T1000 (cell line): ENCODE data around the gene KIF26B.

Source experiments
- DNase-seq: peaks from one replicate; lab custom pipeline; 2025; ENCODE audit warnings: mixed read lengths; lab: John Stamatoyannopoulos, UW

The KIF26B gene

DNA sequence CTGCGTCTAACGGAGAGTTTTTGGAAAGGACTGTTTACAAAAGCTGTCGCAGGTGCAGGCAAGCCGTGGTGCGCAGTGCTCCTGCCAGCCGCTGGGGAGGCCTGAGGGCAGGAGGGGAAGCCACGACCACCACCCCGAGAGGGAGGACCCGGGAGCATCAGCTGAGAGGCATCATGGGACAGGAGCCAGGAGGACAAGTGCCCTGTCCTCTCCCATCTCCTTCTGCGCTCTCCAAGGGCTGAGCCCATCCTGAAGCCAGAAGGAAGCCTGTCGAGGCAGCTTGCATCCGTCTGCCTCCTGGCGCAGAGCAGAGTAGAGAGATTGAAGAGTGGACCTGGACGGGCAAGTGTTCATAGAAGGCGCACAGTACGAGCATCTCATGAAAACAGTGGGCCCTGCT lies 310.9 kb downstream of the KIF26B start:
- DNase-seq = no peak

DNA sequence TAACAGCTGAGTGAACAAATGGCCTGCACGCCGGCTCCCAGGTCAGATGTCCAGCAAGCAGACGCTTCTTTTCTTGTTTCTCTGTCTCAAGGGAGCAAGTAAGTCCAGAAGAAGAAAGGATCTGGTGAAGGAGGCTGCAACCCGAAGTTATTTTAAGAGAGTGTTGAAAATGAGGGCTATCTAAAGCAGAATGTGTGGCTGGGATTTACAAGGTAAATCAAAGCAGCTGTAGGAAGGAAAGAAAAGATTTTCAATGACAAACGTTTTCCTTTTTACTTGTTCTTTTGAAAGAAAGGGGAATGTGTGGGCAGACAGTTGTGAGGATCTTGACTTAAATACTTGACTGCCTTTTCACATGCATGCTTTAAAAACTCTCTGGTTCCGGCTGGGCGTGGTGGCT lies 311.5 kb downstream of the KIF26B start:
- DNase-seq = no peak

DNA sequence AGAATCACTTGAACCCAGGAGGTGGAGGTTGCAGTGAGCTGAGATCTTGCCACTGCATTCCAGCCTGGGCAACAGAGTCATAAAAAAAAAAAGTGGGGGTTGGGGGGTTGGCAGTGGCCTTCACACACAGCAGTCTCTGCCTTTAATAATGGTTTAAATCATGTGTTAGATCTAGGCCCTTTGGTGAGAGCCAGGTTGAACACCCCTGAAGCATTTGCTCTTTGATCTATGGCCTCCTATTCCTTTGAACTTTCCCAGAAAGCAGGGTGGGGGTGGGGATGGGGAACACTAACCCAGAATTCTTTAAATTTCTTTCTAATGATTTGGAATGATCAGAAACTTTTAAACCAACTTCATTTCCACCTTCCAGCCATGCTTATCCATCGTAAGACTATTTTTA lies 313.0 kb downstream of the KIF26B start:
- DNase-seq = no peak

DNA sequence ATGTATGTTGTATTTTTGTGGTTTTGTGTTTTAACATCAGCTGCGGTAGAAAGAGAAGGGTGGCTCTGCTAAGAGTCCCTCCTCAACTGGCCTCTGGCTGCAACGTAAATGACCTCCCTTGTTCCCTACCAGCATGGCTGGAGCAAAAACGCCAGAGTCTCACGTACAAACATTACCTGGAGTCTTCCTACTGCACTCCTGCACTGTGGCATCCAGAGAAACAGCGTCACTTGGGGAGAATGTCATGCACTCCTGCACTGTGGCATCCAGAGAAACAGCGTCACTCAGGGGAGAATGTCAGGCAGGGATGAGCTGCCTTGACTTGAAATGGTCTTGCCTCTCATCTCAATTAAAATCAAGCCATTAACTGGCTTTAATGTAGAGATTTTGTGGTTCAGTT lies 314.2 kb downstream of the KIF26B start:
- DNase-seq = no peak

DNA sequence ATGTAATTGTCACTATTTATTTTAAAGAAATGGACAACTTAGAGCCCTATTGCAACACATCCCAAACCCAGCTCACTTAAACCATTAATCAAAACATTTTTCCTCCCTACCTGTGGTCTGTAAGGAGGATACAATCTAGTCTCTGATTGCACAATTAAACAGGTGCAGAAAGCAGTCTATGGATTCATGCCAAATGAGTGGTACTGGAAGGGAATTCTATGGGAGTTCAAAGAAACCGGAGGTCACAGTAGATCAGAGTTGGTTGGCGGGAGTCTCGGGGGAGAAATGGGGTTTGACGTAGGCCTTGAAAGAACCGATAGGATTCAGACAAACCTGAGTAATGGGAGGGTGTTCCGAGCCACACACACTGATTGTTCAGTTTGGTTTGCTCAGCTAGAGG lies 314.9 kb downstream of the KIF26B start:
- no peak for DNase-seq

DNA sequence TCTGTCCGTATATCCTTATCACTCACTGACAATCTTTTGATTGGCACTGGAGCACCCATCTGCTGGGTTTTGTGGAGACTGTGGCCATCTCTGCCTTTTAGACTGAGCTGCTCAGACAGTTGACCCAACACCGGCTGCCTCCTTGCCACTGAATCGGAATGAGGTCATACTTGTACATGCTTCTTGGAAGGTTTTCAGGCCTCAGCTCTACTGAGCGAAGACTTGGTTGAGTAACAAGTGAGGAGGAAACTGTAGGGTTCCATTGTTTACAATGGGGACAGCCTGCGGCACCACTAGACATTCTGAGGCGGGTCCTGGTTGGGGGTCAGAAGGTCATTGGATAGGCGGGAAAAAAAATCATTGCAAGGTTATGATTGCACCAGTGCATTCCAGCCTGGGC lies 320.3 kb downstream of the KIF26B start:
- peak; percentile 10 for DNase-seq

DNA sequence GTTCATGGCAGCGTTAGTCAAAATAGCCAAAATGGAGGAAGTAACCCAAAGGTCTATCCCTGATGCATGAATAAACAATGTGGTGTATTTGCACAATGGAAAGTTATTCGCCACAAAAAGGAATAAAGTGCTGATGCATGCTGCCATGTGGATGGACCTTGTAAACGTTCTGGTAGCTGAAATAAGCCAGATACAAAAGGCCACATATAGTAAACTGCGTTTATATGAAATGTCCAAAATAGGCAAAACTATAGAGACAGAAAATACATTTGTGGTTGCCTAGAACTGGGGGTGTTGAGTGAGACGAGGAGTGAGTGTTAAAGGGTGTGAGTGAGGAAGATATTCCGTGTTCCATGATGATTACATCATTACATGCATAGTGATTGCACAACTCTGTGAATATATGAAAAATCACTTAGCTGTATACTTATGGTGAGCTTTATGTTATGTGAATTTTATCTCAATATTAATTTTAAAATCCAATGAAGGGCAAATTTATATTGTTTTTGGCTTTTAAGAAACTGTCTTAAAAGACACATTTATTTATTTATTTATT lies 321.3 kb downstream of the KIF26B start:
- no peak for DNase-seq

DNA sequence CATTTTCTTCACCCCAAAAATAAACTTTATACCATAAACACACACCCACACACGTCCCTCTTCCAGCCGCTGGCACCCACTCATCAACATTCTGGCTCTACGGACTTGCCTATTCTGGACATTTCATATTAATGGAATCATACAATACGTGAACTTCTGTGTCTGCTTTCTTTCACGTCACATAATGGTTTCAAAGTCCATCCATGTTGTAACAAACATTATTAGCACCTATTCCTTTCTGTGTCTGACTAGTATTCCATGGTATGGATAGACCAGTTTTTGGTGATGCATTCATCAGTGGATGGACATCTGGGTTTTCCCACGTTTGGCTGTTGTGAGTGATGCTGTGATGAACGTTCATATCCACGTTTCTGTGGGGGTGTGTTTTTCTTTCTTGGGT lies 323.2 kb downstream of the KIF26B start:
- DNase-seq = no peak

DNA sequence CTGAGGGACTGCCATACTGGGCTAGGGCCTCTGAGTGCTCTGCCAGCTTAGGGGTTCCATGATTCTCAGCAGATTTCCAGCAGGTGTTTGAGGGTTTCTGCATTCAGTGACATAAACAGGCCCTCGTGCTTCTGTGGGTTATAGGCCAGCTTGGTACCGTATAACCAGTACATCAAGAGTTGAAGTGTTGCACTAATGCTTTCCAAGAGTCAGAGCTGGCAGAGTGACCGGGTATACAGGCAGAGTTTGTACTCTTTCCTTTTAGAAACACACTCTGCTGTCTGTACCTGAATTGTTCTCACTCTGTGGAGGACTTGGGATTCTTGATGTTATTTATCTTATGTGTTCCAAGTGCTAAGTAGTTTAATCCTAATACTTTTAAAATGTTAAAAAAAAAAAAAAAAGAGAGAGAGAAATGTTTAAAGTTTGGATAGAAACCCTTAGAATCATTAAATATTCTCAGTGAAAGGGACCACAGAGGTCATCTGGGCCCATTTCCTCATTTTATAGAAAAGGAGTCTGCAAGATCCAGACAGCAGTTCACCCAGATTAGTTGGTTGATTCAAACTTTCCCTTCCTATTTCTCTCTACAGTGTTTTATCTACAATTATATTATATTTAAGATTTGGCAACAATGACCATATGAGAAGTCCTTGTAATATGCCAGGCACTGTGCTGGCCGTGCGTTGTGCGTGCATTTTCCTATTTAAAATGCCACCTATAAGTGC lies 325.8 kb downstream of the KIF26B start:
- no peak for DNase-seq

DNA sequence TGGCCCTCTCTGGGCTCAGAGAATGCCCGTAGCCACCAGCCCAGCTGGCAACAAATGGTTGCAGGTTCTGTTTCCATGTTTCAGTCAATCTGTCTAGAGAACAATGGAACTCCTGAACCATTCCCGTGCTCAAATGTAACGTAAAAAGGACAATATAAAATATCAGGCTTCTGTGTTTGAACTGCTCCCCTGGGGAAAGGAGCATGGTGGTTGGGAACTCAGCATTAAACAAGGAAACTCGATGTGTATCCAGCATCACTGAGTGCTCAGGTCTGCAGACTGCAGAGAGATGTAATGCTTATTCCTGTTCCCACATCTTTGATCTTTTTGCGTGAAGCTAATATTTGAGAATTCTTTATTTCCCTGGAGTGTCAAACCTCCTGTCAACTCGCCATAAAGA lies 326.5 kb downstream of the KIF26B start:
- no peak for DNase-seq

DNA sequence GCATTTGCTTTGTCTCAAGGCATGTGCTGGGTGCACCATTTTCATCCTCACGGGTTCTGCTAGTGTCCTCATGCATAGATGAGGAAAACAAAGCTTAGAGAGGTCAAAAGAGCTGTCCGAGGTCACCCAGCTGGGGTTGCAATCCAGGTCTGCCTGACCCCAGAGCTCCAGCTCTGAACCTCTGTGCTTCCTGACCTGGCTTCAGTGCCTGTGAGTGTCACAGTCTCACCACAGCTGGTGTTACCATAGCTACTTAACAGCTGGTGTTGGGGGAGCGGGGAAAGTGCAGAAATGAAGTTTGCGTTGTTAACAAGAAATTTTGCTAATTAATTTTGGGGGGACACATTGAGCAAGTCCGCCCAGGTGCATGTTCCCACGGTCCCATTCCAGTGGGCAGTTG lies 328.5 kb downstream of the KIF26B start:
- no peak for DNase-seq

DNA sequence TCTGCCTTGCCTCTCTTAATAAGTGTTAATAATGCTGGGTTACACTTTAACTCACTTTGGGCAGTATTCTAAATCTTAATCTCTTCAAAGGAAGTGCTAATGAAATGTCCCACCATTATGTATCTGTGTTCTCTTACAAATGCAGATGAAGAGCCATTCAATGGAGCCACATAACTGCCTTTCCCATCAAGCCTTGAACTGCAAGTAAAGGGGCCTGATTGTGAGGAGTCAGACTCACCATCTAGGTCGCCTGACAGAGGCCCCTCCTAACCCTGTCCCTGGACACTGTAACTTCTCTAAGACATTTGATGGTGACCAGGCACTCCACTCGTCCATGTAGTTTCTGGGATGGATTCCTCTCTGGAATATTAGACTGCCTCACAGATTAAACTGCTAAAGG lies 329.4 kb downstream of the KIF26B start:
- DNase-seq = no peak

DNA sequence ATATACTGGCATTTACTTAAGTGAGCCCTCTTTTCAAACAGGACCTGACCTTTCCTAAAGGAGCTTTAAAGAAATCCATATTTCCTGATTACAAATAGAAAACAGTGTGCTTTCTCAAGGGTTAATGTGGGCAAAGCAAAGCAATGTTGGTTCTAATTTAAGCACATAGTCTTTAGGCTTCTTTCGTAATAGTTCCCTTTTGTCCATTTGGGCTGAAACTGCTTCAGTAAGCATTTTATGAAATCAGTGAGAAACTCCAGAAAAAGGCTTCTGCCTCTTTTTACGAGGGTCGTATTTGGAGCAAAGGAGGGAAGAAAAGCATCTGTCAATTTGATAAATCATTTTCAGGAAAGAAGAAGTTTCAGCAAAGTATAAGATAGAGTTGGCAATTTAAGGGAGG lies 331.2 kb downstream of the KIF26B start:
- DNase-seq = no peak

DNA sequence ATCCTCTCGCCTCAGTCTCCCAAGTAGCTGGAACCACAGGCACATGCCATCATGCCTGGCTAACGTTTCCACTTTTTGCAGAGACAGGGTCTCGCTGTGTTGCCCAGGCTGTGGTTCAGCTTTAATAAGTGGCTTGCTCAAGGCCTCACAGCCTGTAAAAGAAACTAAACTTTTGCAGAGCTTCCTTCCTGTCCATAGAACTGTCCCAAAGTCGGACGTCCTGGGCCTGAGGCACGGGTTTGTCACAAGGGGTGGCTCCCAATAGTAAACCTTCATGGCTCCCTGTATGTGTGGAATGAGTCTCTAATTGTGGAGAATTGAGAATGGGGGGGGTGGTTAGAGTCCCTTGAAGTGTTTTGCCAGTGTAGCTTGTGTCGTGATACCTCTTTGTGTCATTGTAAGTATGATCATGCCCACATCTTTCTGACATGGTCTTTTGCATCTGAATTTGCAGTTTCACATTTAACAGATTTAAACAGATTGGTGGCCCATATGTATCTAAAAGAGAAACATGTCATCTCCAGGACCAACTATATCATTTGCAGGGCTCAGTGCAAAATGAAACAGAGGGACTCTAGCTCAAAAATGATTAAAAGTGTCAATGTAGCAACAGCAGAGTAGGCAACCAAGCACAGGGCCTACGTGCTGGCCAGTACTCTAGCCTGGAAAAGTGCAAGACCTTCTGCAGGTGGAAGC lies 332.1 kb downstream of the KIF26B start:
- no peak for DNase-seq

DNA sequence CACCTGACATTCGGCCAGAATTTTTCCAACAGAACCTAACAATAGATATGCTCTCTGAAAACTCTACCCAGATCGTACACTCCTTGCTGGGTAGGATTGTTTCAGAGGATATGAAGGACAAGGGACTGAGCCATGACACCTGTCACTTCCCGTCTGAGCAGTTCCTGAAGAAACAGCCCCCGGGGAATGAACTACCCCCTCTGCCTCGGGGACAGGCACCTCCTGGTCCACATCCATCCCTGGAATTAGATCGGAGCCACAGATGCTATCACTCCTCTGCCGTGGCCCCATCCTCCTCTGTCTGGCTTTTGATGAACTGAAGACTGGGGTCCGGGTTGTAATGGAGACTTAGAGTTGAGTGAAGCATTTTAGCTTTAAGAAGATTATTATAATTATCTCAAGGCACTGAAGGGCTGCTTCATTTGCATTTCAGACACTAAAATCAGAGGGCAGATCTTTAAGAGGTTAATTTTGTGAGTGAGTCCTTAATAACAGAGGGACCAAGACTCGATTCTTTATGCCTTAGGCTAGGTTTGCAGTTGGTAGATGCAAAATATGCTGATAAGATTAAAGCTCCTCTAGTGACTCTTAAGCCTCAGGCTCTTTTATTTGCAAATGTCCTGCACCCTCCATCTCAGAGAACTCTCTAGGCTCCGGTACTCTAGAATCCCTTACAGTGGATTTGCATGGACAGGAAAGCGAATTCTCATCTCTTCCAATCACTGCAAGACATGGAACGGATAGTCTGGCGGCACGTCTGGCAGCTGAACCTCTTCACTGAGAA lies 333.8 kb downstream of the KIF26B start:
- no peak for DNase-seq

DNA sequence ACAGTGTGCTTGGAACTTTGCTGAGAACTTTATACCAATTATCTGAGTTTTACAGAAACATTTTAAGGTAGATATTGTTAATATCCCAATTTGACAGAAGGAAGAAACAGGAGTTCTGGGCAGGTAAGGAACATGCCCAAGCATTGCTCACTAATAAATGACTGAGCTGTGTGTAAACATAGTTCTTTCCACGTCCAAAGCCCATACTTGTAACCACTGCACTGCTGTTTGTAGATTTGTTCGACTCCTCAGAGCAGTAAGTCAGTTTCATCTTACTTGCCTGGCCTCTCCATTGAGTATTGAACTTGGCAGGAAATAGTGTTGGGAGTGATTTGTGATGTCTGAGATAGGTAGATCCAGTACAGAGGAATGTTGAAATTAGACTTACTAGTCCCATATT lies 335.1 kb downstream of the KIF26B start:
- no peak for DNase-seq

DNA sequence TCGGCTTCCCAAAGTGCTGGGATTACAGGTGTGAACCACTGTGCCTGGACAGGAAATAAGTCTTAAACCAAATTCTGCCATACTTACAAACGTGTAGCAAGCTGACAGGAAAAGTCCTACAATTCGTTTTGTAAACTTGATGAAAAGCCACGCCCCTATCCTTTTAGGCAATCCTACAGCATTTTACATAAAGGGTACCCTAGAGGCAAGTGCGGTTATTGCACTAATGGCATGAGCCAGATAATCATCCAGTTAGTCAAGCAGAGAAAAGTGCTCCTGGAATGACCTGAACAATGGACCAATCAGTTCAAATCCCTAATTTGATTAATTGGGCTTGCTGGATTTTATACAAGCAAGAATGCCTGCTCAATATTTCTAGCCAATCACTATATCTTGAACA lies 338.2 kb downstream of the KIF26B start:
- no peak for DNase-seq

DNA sequence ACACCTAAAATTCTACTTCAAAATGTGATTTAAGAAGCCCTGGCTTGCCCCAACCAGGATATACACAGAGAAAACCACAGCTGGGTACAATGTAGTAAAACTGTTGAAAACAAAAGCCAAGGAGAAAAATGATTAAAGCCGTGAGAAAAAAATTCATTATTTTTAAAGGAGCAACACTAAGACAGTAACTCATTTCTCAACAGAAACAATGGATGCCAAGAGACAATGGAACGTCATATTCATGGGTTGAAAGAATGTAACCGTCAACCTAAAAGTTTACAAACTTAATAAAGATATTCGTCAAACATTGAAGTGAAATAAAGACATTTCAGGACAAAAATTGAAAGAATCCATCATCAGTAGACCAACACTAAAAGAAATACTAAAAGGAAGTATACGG lies 340.9 kb downstream of the KIF26B start:
- no peak for DNase-seq

DNA sequence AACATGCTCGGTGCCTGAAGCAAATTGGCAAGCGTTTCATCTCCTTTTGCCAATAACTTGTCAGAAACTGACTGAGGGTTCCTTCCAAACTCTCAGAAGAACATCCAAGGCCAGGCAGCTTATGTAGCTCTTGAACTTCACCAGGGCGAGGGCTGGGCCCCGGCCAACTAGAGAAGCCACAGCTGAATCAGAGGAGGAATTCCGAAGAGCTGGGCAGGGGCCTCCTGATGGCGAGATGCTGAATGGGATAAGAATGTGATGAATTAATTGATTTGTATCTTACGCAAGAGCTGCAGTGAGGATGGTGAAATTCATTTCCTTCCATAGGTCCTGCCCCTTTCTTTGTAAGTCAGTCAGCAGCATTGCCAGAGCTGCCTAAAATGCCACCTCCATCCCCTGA lies 345.8 kb downstream of the KIF26B start:
- DNase-seq = peak; percentile 60

DNA sequence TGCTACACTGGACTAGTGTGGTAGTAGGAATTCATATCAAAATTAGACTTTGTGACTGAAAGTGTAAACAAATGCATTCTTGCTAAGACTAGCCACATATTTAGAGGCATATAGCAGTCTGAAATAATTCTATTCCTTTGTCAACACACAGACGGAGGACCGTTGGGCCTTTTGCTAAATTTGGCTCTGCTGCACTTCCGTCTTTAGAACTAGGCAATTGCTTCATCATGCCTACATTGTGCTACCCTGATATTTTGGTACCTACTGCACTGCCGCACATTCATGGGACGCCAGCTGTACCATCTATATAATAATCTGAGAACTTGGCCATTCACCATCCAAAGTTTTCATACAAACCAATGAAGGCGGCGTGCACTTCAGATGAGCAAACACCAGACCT lies 346.8 kb downstream of the KIF26B start:
- DNase-seq = no peak

DNA sequence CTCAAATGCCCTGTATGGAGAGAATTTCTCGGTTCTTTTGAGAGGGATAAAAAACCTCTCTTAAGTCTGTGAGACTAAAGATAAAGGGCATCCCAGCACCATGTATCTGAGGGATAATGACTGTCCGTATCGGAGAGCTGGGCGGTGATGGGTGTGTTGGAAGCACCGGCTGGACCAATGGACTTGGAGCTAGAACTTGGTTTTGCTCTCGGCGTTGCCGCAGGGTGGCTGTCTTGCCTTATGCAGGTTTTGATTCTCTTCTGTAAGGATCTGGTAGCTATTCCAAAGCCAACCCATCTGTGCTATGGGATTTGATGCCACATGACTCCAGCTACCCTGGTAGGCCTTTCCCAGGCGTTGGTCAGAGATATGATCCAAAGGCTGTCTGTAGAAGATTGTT lies 348.8 kb downstream of the KIF26B start:
- DNase-seq = no peak

DNA sequence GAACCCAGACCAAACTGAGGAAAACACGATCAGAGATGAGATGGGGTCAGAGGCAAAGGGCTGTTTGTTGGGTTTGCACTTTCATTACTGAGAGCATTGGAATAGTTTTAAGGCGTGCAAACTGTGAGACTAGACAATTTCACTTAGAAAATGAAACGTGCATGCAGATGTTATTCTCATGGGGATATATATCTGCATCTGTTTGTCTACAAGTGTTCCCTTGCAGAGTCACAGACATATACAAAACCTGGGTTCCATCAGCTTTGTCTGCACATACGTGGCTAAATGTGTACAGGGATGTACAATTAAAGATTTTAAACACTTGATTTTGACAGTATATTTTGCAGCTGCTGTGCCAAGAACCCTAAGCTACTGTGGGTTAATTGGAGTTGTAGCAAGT lies 355.4 kb downstream of the KIF26B start:
- no peak for DNase-seq
